A673 (cell line): Measurements from ENCODE around the gene POLE2. TPM values are rescaled to one million over a fixed set of nuclear protein-coding genes. Genes with fewer than 3 reads are reported as not detected.

Source experiments
- BruUV-seq: library from RNA; stranded (reverse); fragments of 400-500 nt; replicated peaks from 2 replicates; lab custom pipeline; 2021; lab: Mats Ljungman, UMichigan
- CTCF ChIA-PET: fragments of 300-600 bp; sonication (Branson Sonifier 250); formaldehyde crosslinking; loops from one replicate; lab custom pipeline; 2022; ENCODE audit warnings: antibody characterized with exemption; lab: Charles Lee
- POLR2A ChIA-PET: fragments of 300-600 bp; sonication (Branson Sonifier 250); formaldehyde crosslinking; loops from one replicate; lab custom pipeline; 2022; ENCODE audit warnings: antibody characterized with exemption; ENCODE audit not compliant: low non-redundant PET; lab: Charles Lee
- DNase-seq: peaks from one replicate; pipeline ENCODE4 v3.0.0-alpha.2; 2015; ENCODE audit warnings: low spot score
- H3K27ac ChIP-seq: fragments of 200-600 bp; sonication (generic); 2 replicates; pipeline ENCODE4 v1.5.1; 2016; ENCODE audit warnings: mixed run types, low read depth, mild to moderate bottlenecking, mixed read lengths, antibody characterized with exemption, low read length; ENCODE audit not compliant: poor library complexity, severe bottlenecking
- H3K27me3 ChIP-seq: fragments of 200-600 bp; sonication (generic); replicated peaks from 2 replicates; pipeline ENCODE4 v1.6.1; 2017; ENCODE audit warnings: mixed run types, low read depth, mild to moderate bottlenecking, mixed read lengths, antibody characterized with exemption, low read length; ENCODE audit not compliant: insufficient read depth, poor library complexity
- H3K36me3 ChIP-seq: fragments of 200-600 bp; sonication (generic); 2 replicates; pipeline ENCODE4 v1.6.1; 2016; ENCODE audit warnings: mixed run types, mild to moderate bottlenecking, mixed read lengths, antibody characterized with exemption, low read length; ENCODE audit not compliant: insufficient read depth, poor library complexity, severe bottlenecking
- H3K4me1 ChIP-seq: fragments of 200-600 bp; sonication (generic); 2 replicates; pipeline ENCODE4 v1.6.1; 2017; ENCODE audit warnings: mixed run types, mild to moderate bottlenecking, mixed read lengths, antibody characterized with exemption, low read length; ENCODE audit not compliant: insufficient read depth, poor library complexity, severe bottlenecking
- H3K4me3 ChIP-seq: fragments of 200-600 bp; sonication (generic); 2 replicates; pipeline ENCODE4 v1.5.1; 2016; ENCODE audit warnings: low read depth, mixed run types, mild to moderate bottlenecking, mixed read lengths, low read length; ENCODE audit not compliant: poor library complexity, severe bottlenecking
- H3K9me3 ChIP-seq: fragments of 200-600 bp; sonication (generic); 2 replicates; pipeline ENCODE4 v1.6.1; 2016; ENCODE audit warnings: mixed run types, low read depth, mild to moderate bottlenecking, mixed read lengths, antibody characterized with exemption, low read length; ENCODE audit not compliant: poor library complexity, severe bottlenecking
- EZH2 ChIP-seq: fragments of 200-600 bp; sonication (generic); IDR thresholded peaks from 2 replicates; pipeline ENCODE4 v1.6.1; 2017; ENCODE audit warnings: borderline replicate concordance, low read depth, mild to moderate bottlenecking, mixed read lengths, antibody characterized with exemption, low read length; ENCODE audit not compliant: poor library complexity, severe bottlenecking
- intact Hi-C: fragments of 100-400 bp; cut with micrococcal nuclease; formaldehyde crosslinking; loops from one replicate; pipeline ENCODE4 v1.10.0; 2022; ENCODE audit not compliant: unreplicated experiment
- total RNA-seq: library from RNA; stranded (reverse); gene quantifications from 2 replicates; pipeline ENCODE4 v1.2.3, GENCODE V29; 2021
- TF ChIP-seq, protein P1 (sequence below): fragments of 300-800, 200-600 bp; sonication (generic); conservative IDR thresholded peaks from 2 replicates; pipeline ENCODE4 v1.5.1; 2017; ENCODE audit warnings: low read depth, mild to moderate bottlenecking, antibody characterized with exemption, low read length, moderate library complexity, mixed read lengths

POLE2 gene
- total RNA-seq, 1 experiment from 2014 or later = 42.1 TPM

DNA sequence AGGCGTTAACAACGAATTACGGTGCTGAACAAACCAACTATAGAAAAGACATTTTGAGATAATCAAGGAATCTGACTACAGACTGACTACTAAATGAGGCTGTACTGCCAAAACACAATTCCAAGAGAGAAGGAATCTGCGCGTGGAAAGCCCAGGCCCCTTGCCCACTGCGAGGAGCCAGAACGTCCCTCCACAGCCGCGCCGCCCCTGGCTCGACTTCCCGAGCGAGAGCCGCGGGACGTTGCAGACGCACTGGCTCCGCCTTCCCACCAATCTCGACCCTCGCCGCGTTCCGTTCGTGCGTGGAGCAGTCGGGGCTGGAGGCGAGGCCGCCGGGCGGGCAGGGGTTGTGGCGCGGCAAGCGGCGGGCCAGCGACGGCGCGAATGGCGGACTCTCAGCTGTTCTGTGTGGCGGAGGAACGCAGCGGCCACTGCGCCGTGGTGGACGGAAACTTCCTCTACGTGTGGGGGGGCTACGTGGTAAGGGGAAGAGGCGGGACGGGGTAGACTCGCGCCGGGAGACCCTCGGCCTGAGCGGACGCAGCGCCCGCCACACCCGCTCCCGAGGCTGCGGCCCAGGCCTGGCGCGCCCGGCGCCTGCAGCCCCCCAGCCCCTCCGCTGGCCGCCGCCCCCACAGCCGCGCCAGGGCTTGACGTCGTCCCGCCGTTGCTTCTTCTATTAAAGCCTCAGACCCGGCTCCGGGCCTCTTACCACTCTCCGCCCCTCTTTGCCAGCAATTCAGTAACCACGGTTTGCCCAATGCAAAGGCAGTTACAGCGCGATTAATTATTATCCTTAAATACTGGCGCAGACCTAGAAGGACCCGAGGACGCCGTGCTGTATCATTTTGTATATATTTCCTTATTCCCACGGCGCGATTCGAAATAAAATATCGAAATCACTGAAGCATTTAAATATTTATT is 5.1 kb upstream of the POLE2 start, which contains the start of gene KLHDC1:
TSS of gene KLHDC1 (plus strand) at position 310 of the 924 bp plus-strand sequence. CDS start at position 385, 75 bp downstream.
- intact Hi-C loops = loop anchor here (2.0 kb wide), 1 partner anchor 76 kb away; the partner anchor contains the start of gene KLHDC2
- CTCF ChIA-PET = interaction anchor here (0.6 kb wide), 1 partner anchor 16 kb away, joined by 3 read pairs; no protein-coding TSS in a partner anchor
- TF ChIP-seq EZH2 = no peak
- TF ChIP-seq, protein P1, sequence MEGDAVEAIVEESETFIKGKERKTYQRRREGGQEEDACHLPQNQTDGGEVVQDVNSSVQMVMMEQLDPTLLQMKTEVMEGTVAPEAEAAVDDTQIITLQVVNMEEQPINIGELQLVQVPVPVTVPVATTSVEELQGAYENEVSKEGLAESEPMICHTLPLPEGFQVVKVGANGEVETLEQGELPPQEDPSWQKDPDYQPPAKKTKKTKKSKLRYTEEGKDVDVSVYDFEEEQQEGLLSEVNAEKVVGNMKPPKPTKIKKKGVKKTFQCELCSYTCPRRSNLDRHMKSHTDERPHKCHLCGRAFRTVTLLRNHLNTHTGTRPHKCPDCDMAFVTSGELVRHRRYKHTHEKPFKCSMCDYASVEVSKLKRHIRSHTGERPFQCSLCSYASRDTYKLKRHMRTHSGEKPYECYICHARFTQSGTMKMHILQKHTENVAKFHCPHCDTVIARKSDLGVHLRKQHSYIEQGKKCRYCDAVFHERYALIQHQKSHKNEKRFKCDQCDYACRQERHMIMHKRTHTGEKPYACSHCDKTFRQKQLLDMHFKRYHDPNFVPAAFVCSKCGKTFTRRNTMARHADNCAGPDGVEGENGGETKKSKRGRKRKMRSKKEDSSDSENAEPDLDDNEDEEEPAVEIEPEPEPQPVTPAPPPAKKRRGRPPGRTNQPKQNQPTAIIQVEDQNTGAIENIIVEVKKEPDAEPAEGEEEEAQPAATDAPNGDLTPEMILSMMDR = no peak
- no peaks in the 10 kb centered on the region for H3K27me3 ChIP-seq
- POLR2A ChIA-PET = no interaction called here
- no peaks in the 10 kb centered on the region for H3K9me3 ChIP-seq
- DNase-seq = peak; percentile 88
- peak within 1 kb of the TSS; percentile 90 for H3K27ac ChIP-seq
- peaks cover 5% of the 10 kb centered on the region for H3K4me1 ChIP-seq
- peak within 1 kb of the TSS; percentile 62 for H3K4me3 ChIP-seq
- no peaks in the 10 kb centered on the region for H3K36me3 ChIP-seq
- TSS peak; percentile 58 for BruUV-seq

DNA sequence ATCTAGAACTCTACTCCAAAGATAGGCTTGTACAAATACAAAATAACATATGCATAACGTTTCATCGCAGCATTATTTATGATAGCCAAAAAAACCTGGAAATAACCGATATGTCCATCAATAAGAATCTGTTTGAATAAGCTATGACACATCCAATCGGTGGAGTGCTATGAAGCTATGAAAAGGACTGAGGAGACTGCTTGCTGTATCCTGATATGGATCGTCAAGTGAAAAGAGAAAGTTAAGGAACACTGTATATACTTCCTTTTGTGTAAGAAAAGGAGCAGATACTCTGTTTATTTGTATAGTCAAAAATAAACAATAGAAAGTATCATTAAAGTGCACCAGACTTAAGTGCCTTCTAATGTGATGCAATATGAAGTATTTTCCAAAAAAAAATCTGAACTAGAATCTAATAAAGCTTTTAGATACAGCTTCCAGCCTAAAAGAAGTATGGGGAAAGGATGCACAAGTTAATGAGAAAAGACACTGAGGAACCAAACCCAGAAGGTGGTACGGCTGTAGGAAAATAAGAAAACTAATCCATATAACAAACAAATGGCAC is 4.3 kb upstream of the POLE2 start:
- TSS peak; percentile 28 for BruUV-seq
- Histone ChIP-seq H3K27ac (peak overlapping the region; percentile 90), H3K36me3 (no peaks in the 10 kb centered on the region), H3K4me3 (peak overlapping the region; percentile 62), H3K4me1 (peaks cover 6% of the 10 kb centered on the region), H3K27me3 (no peaks in the 10 kb centered on the region), H3K9me3 (no peaks in the 10 kb centered on the region)
- DNase-seq = no peak
- POLR2A ChIA-PET = no interaction called here
- CTCF ChIA-PET = interaction anchor here (0.6 kb wide), 1 partner anchor 15 kb away, joined by 3 read pairs; no protein-coding TSS in a partner anchor
- TF ChIP-seq, protein P1 = no peak
- TF ChIP-seq EZH2 = no peak
- intact Hi-C loops = loop anchor here (2.0 kb wide), 1 partner anchor 77 kb away; the partner anchor contains the start of gene KLHDC2

DNA sequence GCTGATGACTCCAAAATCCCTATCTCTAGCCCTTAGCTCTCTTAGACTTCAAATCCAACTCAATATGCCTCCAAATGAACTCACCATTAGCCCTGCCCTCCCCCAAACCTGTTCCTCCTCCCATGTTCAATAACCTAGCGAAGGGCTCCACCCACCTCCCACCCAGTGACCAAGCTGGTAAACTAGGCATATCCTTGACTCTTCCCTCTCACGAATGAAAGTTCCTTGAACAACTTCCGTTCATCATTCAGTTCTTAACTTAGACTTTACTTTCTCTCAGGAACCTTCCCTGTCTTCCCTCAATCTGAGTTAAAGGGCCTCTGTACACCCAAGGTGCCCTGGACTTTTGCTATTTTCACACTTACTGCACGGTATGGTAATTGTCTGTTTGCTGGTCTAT is 3.0 kb upstream of the POLE2 start:
- no peaks in the 10 kb centered on the region for H3K36me3 ChIP-seq

More for the DNA sequence above, 3.0 kb upstream of the POLE2 start:
- ChIA-PET POLR2A (interaction anchor here (0.5 kb wide), 1 partner anchor 1074 kb away, joined by 3 read pairs; no protein-coding TSS in a partner anchor), CTCF (no interaction called here)
- TF ChIP-seq, protein P1 = no peak
- TF ChIP-seq EZH2 = no peak
- Histone ChIP-seq H3K9me3 (no peaks in the 10 kb centered on the region), H3K4me1 (peaks cover 16% of the 10 kb centered on the region), H3K4me3 (no peak overlapping the region), H3K27me3 (no peaks in the 10 kb centered on the region), H3K27ac (no peak overlapping the region)
- intact Hi-C loops = no loop called here
- no TSS peak for BruUV-seq
- DNase-seq = no peak
